Adrenal gland (tissue), 5 donors: Measurements from ENCODE around the gene ARL3.

Experiments used
- POLR2A ChIP-seq, 2 donors: fragments of 450-650 bp; IDR thresholded peaks; one replicate each; pipeline ENCODE4 v1.6.1; 2017; ENCODE audit warnings: antibody characterized with exemption in 2 of 2, mild to moderate bottlenecking in 2 of 2, moderate library complexity in 1 of 2
- TF ChIP-seq, protein P1 (sequence below), 6 experiments: fragments of 450-650 bp in 4 of 6; fragments of 200-600 bp in 2 of 6; sonication (generic) in 1 of 6; IDR thresholded peaks; 1 replicate in 5 of 6; 2 replicates in 1 of 6; pipeline versions ENCODE4 v1.5.1 to v1.8.0; 2016 to 2021; ENCODE audit warnings: antibody characterized with exemption in 6 of 6, mild to moderate bottlenecking in 2 of 6, moderate library complexity in 1 of 6
- donor health status: DM: no; HTN: no; CAD: no.

DNA sequence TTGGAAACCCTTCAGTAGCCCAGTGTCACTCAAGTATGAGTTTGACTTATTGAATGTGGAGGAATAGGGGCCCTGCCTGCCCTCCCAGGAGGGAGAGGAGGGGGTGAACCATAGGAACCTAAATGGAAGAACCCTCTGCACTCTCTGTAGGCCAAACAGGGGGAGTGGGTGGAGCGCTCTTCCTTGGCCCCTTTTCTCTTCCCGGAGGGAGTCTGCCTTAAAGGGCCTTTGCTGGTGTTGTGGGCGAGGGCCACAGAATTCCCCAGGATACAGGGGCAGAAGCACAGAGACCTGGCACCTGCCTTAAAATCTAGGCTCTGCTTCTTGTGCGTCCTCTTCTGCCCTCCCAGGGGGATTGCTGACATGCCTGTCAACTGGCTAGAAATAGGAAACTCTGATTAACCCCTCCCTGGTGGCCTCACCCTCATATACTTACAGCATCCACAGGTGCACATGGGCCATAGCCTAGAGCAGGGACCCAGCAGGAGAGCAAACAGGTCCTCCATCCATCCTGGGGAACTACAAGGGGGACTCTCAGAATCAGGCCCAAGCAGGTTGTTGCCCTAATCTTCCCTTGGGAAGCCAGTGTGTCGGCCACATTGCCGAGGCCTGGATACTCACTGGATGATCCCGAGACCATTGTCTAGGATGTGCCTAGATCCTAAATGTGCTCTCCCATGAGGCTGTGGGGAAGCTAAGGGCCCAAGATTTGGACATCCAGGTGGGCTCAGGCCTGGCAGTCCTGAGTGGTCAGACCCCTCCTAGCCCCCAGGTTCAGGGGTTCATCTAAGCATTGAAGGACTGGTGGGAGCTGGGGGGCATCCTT, 66.5 kb downstream of the ARL3 start:
- TF ChIP-seq, protein P1, sequence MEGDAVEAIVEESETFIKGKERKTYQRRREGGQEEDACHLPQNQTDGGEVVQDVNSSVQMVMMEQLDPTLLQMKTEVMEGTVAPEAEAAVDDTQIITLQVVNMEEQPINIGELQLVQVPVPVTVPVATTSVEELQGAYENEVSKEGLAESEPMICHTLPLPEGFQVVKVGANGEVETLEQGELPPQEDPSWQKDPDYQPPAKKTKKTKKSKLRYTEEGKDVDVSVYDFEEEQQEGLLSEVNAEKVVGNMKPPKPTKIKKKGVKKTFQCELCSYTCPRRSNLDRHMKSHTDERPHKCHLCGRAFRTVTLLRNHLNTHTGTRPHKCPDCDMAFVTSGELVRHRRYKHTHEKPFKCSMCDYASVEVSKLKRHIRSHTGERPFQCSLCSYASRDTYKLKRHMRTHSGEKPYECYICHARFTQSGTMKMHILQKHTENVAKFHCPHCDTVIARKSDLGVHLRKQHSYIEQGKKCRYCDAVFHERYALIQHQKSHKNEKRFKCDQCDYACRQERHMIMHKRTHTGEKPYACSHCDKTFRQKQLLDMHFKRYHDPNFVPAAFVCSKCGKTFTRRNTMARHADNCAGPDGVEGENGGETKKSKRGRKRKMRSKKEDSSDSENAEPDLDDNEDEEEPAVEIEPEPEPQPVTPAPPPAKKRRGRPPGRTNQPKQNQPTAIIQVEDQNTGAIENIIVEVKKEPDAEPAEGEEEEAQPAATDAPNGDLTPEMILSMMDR (IDR thresholded peaks at IDR 0.05), result no peak
- no peak for TF ChIP-seq POLR2A (IDR thresholded peaks at IDR 0.05)
